Measurements from ENCODE around the gene DOCK4.

The DOCK4 gene

GRCh38 chr7:111844904-111845671 is 361.1 kb downstream of the DOCK4 start:
- no peak for DNase-seq

- DNase-seq = no peak
Observed at GRCh38 chr7:111842491-111842890, 363.7 kb downstream of the DOCK4 start.

GRCh38 chr7:111841596-111842205 is 364.5 kb downstream of the DOCK4 start:
- no peak for DNase-seq

- no peak for DNase-seq
Observed at GRCh38 chr7:111840528-111840927, 365.7 kb downstream of the DOCK4 start.

- no peak for DNase-seq
Observed at GRCh38 chr7:111839261-111839660, 366.9 kb downstream of the DOCK4 start.

GRCh38 chr7:111836592-111836991 is 369.6 kb downstream of the DOCK4 start:
- DNase-seq = no peak

GRCh38 chr7:111835066-111835465 is 371.1 kb downstream of the DOCK4 start:
- DNase-seq = peak; percentile 53

- DNase-seq = no peak
Observed at GRCh38 chr7:111834367-111834766, 371.8 kb downstream of the DOCK4 start.

GRCh38 chr7:111833466-111833865 is 372.7 kb downstream of the DOCK4 start:
- DNase-seq = peak; percentile 39

- DNase-seq = peak; percentile 32
Observed at GRCh38 chr7:111832174-111832573, 374.0 kb downstream of the DOCK4 start.

- DNase-seq = no peak
Observed at GRCh38 chr7:111829221-111829620, 377.0 kb downstream of the DOCK4 start.

- DNase-seq = peak; percentile 47
Observed at GRCh38 chr7:111827863-111828504, 378.2 kb downstream of the DOCK4 start.

- DNase-seq = no peak
Observed at GRCh38 chr7:111825046-111825445, 381.2 kb downstream of the DOCK4 start.

- no peak for DNase-seq
Observed at GRCh38 chr7:111823826-111824225, 382.4 kb downstream of the DOCK4 start.

GRCh38 chr7:111821046-111821445 is 385.2 kb downstream of the DOCK4 start:
- no peak for DNase-seq

GRCh38 chr7:111820621-111821020 is 385.6 kb downstream of the DOCK4 start:
- DNase-seq = no peak

- no peak for DNase-seq
Observed at GRCh38 chr7:111820121-111820520, 386.1 kb downstream of the DOCK4 start.

- DNase-seq = no peak
Observed at GRCh38 chr7:111815354-111815753, 390.8 kb downstream of the DOCK4 start.

GRCh38 chr7:111813306-111813705 is 392.9 kb downstream of the DOCK4 start:
- DNase-seq = no peak

GRCh38 chr7:111806232-111806631 is 400.0 kb downstream of the DOCK4 start:
- DNase-seq = no peak

- DNase-seq = peak; percentile 36
Observed at GRCh38 chr7:111803015-111803758, 403.0 kb downstream of the DOCK4 start.

- DNase-seq = no peak
Observed at GRCh38 chr7:111802194-111802772, 403.9 kb downstream of the DOCK4 start.

GRCh38 chr7:111801277-111801676 is 404.9 kb downstream of the DOCK4 start:
- DNase-seq = peak; percentile 20
